CD4-positive, alpha-beta T cell treated with Interleukin-4 for 1 hour (primary cell): Measurements from ENCODE around the gene DCTPP1.
A peak's percentile ranks its signal among the peaks of the same experiment; 100 is the strongest.
"Not testable (repeated sequence)": the region's sequence is repeated elsewhere in the genome, so short reads cannot be mapped to it uniquely, and the experiment has no call there.

ENCODE experiments used
- DNase-seq, 2 donors: peaks; one replicate each; pipeline ENCODE4 v3.0.0-alpha.2; 2020 to 2022

The DCTPP1 gene

GRCh38 chr16:30429678-30430427, at the start of gene DCTPP1:
TSS of gene DCTPP1 (minus strand) at chr16:30430030. CDS start at chr16:30429980, 50 bp downstream.
- peak; percentile 99 for DNase-seq

DNA sequence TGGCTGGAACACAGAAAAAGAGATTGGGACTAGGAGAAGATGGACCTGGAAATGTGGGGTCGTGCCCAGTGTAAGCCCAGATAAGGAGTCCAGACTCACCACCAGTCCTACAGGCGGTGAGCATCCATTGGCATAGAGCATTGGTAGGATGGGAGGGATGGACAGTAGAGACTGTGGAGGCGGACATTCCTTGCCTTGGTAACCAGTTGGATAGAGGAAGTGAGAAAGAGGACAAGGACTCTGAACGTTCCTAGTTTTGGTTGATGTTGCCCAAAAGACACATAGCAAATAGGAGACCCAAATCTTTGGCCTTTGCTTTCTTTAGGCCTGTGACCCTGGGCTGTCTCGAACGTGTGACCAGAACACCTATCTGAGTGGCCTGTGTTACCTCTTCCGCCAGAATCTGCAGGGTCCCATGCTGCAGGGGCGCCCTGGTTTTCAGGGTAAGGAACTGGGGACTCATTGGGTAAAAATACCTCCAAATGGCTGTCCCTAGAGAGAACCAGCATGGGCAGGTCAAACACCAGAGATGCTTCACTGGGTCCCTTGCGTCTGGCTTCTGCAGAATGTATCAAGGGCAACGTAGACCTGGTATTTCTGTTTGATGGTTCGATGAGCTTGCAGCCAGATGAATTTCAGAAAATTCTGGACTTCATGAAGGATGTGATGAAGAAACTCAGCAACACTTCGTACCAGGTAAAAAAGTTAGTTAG, 49.1 kb upstream of the DCTPP1 start:
- no peak for DNase-seq

DNA sequence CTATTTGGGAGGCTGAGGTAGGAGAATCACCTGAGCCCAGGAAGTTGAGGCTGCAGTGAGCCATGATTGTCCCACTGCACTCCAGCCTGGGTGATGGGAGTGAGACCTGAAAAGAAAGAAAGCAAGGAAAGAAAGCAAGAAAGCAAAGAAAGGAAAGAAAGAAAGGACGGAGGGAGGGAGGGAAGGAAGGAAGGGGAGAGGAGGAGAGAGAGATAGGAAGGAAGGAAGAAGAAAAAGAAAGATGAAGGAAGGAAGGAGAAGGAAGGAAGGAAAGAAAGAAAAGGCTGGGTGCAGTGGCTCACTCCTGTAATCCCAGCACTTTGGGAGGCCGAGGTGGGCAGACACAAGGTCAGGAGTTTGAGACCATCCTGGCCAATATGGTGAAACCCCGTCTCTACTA, 47.9 kb upstream of the DCTPP1 start:
- DNase-seq: not testable (repeated sequence)

DNA sequence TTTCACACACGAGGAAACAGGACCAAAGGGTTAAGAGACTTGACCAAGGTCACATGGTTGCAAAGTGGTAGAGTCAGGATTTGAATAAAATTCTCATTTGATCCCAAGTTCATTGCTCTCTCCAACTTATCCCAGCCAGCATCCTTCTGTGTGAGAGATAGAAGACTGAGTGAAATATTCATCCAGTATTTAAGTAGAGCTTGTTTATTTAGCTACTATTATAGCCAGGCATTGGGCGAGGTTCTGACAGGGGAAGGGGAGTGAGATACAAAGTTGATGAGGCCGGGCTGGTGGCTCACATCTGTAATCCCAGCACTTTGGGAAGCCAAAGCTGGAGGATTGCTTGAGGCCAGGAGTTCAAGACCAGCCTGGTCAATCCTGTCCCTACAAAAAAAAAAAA, 47.2 kb upstream of the DCTPP1 start:
- DNase-seq: no peak

- DNase-seq: no peak
Measured at GRCh38 chr16:30474684-30475083, 44.9 kb upstream of the DCTPP1 start.

GRCh38 chr16:30474074-30474452, 44.2 kb upstream of the DCTPP1 start:
- DNase-seq: no peak

GRCh38 chr16:30473231-30474073, 43.6 kb upstream of the DCTPP1 start:
- DNase-seq: peak; percentile 48 to 49

- peak; percentile 87 to 89 for DNase-seq
Measured at GRCh38 chr16:30472328-30472942, 42.6 kb upstream of the DCTPP1 start, which contains the start of gene ITGAL. TSS of gene ITGAL (plus strand) at chr16:30472742. CDS start at chr16:30472838, 96 bp downstream.

DNA sequence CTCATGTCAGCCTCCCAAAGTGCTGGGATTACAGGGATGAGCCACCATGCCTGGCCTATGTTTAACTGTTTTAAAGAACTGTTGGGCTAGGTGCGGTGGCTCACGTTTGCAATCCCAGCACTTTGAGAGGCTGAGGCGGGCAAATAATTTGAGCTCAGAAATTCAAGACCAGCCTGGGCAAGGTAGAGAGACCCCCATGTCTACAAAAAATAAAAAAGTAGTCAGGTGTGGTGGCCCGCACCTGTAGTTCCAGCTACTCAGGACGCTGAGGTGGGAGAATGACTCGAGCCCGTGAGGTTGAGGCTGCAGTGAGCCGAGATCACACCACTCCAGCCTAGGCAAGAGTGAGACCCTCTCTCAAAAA, 40.8 kb upstream of the DCTPP1 start:
- DNase-seq: no peak

- DNase-seq: peak in 1 of 2 donors; percentile 14
Measured at GRCh38 chr16:30470170-30470512, 40.3 kb upstream of the DCTPP1 start.

- DNase-seq: no peak
Measured at GRCh38 chr16:30464078-30464477, 34.2 kb upstream of the DCTPP1 start.

DNA sequence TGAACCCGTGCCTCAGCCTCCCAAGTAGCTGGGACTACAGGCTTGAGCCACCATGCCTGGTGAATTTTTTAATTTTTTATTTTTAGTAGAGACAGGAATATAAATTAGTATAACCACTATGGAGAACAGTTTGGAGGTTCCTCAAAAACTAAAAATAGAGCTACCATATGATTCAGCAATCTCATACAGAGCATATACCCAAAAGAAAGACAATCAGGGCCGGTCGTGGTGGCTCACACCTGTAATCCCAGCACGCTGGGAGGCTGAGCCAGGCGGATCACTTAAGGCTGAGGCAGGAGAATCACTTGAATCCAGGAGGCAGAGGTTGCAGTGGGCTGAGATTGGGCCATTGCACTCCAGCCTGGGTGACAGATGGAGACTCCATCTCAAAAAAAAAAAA, 31.6 kb upstream of the DCTPP1 start:
- not testable (repeated sequence) for DNase-seq

GRCh38 chr16:30459456-30459855, 29.6 kb upstream of the DCTPP1 start:
- DNase-seq: no peak

DNA sequence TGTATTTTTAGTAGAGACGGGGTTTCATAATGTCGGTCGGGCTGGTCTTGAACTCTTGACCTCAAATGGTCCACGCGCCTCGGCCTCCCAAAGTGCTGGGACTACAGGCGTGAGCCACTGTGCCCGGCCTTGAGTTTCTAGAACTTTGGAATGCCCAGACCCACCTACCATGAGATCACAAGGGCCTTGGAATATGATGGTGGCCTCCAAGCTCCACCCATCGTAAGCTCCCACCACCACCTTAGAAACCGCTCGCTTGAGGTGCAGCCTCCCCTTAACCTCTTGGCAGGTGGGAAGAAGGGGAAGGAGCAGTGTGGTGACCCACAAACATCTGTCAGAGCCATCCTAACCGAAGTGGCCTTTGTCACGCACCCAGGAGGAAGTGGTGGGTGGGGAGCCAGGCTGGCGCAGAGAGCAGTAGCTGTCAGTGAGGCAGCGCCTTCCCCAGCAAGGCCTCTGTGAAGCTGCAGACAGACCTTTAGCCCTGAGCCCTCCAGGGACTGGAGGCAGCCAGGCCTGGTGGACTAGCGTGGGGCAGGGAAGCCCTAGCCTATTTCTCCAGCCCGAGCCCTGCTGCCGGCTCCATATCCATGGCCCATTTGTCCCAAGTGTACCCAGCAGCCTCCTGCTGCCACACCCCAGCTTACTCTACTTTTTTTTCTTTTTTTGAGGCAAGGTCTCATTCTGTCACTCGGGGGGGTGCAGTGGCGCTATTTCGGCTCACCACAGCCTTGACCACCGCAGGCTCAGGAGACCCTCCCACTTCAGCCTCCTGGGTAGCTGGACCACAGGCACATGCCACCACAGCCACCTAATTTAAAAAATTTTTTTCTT, 28.9 kb upstream of the DCTPP1 start:
- peak; percentile 77 to 78 for DNase-seq

GRCh38 chr16:30457743-30458560, 28.1 kb upstream of the DCTPP1 start:
- no peak for DNase-seq

DNA sequence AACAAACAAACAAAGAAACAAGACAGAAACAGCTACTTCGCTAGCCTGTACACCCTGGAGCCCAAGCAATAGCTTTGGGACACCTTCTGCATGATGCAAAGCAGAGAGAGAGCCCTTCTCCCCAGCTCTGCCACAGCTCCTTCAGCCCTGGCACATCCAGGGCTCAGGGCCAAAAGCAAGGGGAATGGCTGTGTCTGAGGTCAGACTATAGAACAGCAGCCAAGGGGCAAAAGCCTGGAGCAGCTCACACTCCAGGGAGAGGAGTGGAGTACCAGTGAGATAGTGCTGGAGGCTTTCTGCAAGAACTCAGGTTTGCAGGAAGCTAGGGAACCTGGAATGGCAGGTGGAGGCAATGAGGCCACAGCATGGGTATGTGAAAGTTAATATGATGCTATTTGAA, 27.4 kb upstream of the DCTPP1 start:
- no peak for DNase-seq

DNA sequence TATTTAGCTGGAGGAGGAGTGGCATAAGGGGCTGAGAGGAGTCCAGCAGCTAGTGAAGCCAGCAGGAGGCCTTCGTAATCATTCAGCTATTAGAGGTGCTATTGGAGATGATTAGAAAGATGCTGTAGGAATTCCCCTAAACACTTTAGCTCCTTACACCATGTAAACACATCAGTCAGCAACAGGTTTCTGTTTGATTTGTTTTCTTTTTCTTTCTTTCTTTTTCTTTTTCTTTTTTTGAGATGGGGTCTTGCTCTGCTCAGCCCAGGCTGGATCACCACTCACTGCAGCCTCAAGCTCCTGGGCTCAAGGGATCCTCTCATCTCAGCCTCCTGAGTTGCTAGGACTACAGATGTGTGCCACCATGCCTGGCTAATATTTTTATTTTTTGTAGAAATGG, 26.5 kb upstream of the DCTPP1 start:
- DNase-seq: no peak

DNA sequence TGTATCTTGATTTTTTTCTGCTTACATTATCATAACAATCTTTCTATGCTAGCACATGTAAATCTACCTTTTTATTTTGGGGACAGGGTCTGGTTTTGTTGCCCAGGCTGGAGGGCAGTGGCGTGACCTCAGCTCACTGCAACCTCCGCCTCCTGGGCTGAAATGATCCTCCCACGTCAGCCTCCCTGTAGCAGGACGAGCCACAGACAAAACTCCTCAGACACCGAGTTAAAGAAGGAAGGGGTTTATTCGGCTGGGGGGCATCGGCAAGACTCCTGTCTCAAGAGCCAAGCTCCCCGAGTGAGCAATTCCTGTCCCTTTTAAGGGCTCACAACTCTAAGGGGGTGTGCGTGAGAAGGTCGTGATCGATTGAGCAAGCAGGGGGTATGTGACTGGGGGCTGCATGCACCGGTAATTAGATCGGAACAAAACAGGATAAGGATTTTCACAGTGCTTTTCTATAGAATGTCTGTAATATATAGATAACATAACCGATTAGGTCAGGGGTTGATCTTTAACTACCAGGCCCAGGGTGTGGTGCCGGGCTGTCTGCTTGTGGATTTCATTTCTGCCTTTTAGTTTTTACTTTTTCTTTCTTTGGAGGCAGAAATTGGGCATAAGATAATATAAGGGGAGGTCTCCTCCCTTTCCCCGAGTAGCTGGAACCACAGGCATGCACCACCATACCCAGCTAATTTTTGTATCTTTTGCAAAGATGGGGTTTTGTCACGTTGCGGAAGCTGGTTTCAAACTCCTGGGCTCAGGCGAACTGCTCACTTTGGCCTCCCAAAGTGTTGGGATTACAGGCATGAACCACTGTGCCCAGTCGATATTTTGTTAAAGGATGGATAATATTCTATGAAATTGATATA, 23.1 kb upstream of the DCTPP1 start:
- not testable (repeated sequence) for DNase-seq

- DNase-seq: no peak
Measured at GRCh38 chr16:30449116-30449435, 19.2 kb upstream of the DCTPP1 start.

GRCh38 chr16:30447512-30448226, 17.8 kb upstream of the DCTPP1 start:
- DNase-seq: no peak
